T1000 (cell line): ENCODE measurements around the gene TMEM119.

Experiments used
- DNase-seq: peaks from one replicate; lab custom pipeline; 2025; ENCODE audit warnings: mixed read lengths; lab: John Stamatoyannopoulos, UW

TMEM119 gene

GRCh38 chr12:108616359-108616758 lies 18.5 kb upstream of the TMEM119 start:
- DNase-seq, result no peak

- DNase-seq, result no peak
Measured at GRCh38 chr12:108615918-108616317, 18.0 kb upstream of the TMEM119 start.

- no peak for DNase-seq
Measured at GRCh38 chr12:108614639-108615038, 16.8 kb upstream of the TMEM119 start.

GRCh38 chr12:108614041-108614440 lies 16.2 kb upstream of the TMEM119 start:
- DNase-seq, result no peak

GRCh38 chr12:108613548-108613947 lies 15.7 kb upstream of the TMEM119 start:
- no peak for DNase-seq

GRCh38 chr12:108612788-108613282 lies 15.0 kb upstream of the TMEM119 start:
- no peak for DNase-seq

- no peak for DNase-seq
Measured at GRCh38 chr12:108611884-108612415, 14.1 kb upstream of the TMEM119 start.

GRCh38 chr12:108610856-108611605 lies 13.1 kb upstream of the TMEM119 start:
- DNase-seq, result no peak

- DNase-seq, result no peak
Measured at GRCh38 chr12:108610336-108610815, 12.5 kb upstream of the TMEM119 start.

- no peak for DNase-seq
Measured at GRCh38 chr12:108609537-108610335, 11.9 kb upstream of the TMEM119 start.

GRCh38 chr12:108608616-108609015 lies 10.7 kb upstream of the TMEM119 start:
- DNase-seq, result no peak

GRCh38 chr12:108607981-108608600 lies 10.2 kb upstream of the TMEM119 start:
- DNase-seq, result no peak

GRCh38 chr12:108606492-108606891 lies 8.6 kb upstream of the TMEM119 start:
- DNase-seq, result no peak

- DNase-seq, result no peak
Measured at GRCh38 chr12:108605690-108606406, 8.0 kb upstream of the TMEM119 start.

GRCh38 chr12:108605000-108605689 lies 7.3 kb upstream of the TMEM119 start:
- no peak for DNase-seq

- no peak for DNase-seq
Measured at GRCh38 chr12:108604208-108604941, 6.5 kb upstream of the TMEM119 start.

- DNase-seq, result no peak
Measured at GRCh38 chr12:108603743-108604142, 5.9 kb upstream of the TMEM119 start.

GRCh38 chr12:108602976-108603704 lies 5.3 kb upstream of the TMEM119 start:
- DNase-seq, result no peak

- DNase-seq, result no peak
Measured at GRCh38 chr12:108602209-108602705, 4.4 kb upstream of the TMEM119 start.

- DNase-seq, result no peak
Measured at GRCh38 chr12:108600702-108601007, 2.8 kb upstream of the TMEM119 start.
